Calu3 (cell line): ENCODE data around the gene STAB2. TPM values are rescaled to one million over a fixed set of nuclear protein-coding genes. Genes with fewer than 3 reads are reported as not detected.

ENCODE experiments used
- BruUV-seq: library from RNA; stranded (reverse); fragments of 400-500 nt; replicated peaks from 2 replicates; lab custom pipeline; 2021; lab: Mats Ljungman, UMichigan
- CTCF ChIA-PET: fragments of 300-600 bp; sonication (Branson Sonifier 250); formaldehyde crosslinking; loops from one replicate; lab custom pipeline; 2022; ENCODE audit warnings: antibody characterized with exemption; lab: Charles Lee
- DNase-seq: peaks from one replicate; pipeline ENCODE4 v3.0.0; 2022
- H3K27ac Mint-ChIP-seq: one replicate; pipeline ENCODE4 v1.8.0; 2022; ENCODE audit warnings: mixed read lengths; ENCODE audit not compliant: unreplicated experiment
- H3K27me3 Mint-ChIP-seq: one replicate; pipeline ENCODE4 v1.8.0; 2022; ENCODE audit warnings: mixed read lengths; ENCODE audit not compliant: unreplicated experiment
- H3K36me3 Mint-ChIP-seq: one replicate; pipeline ENCODE4 v1.8.0; 2022; ENCODE audit warnings: mild to moderate bottlenecking, moderate library complexity, mixed read lengths; ENCODE audit not compliant: insufficient read depth, unreplicated experiment
- H3K4me1 Mint-ChIP-seq: one replicate; pipeline ENCODE4 v1.8.0; 2022; ENCODE audit warnings: mild to moderate bottlenecking, low read depth, mixed read lengths; ENCODE audit not compliant: unreplicated experiment
- H3K4me3 Mint-ChIP-seq: one replicate; pipeline ENCODE4 v1.8.0; 2022; ENCODE audit warnings: mild to moderate bottlenecking, low read depth, moderate library complexity, mixed read lengths; ENCODE audit not compliant: unreplicated experiment
- H3K9me3 Mint-ChIP-seq: one replicate; pipeline ENCODE4 v1.8.0; 2022; ENCODE audit warnings: low read depth, mixed read lengths; ENCODE audit not compliant: unreplicated experiment
- intact Hi-C: fragments of 100-400 bp; cut with micrococcal nuclease; formaldehyde crosslinking; loops from one replicate; pipeline ENCODE4 v1.10.0; 2022; ENCODE audit not compliant: unreplicated experiment
- total RNA-seq: library from RNA; stranded (reverse); gene quantifications from 2 replicates; pipeline ENCODE4 v1.2.3, GENCODE V29; 2022
- TF ChIP-seq, protein P1 (sequence below): fragments of 200-600 bp; IDR thresholded peaks from one replicate; pipeline ENCODE4 v1.8.0; 2022; ENCODE audit warnings: antibody characterized with exemption; ENCODE audit not compliant: unreplicated experiment

STAB2 gene
- total RNA-seq, 1 experiment from 2014 or later = not detected

DNA sequence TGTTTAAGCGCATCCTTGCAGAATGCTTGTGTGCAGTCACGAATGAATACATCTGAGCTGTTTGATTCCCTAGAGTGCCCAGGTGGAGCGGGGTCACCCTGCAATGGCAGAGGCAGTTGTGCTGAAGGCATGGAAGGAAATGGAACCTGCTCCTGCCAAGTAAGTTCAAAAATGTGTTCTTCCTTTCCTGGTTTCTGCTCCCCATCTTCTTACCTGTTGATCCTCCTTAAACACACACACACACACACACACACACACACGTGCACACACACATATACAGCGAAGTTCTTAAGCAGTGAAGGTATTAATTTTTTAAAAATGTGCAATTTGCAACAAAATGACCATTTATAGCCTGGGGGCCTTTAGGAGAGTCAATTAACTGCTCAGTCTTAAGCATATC is 33.3 kb downstream of the STAB2 start:
- Mint-ChIP-seq H3K36me3 (no peaks in the 10 kb centered on the region), H3K4me1 (no peaks in the 10 kb centered on the region), H3K27ac (no peak overlapping the region), H3K9me3 (no peaks in the 10 kb centered on the region), H3K4me3 (no peak overlapping the region), H3K27me3 (peaks cover 42% of the 10 kb centered on the region)
- no TSS peak for BruUV-seq
- CTCF ChIA-PET = interaction anchor here (1.1 kb wide), 1 partner anchor 21 kb away, joined by 3 read pairs; no protein-coding TSS in a partner anchor
- TF ChIP-seq, protein P1, sequence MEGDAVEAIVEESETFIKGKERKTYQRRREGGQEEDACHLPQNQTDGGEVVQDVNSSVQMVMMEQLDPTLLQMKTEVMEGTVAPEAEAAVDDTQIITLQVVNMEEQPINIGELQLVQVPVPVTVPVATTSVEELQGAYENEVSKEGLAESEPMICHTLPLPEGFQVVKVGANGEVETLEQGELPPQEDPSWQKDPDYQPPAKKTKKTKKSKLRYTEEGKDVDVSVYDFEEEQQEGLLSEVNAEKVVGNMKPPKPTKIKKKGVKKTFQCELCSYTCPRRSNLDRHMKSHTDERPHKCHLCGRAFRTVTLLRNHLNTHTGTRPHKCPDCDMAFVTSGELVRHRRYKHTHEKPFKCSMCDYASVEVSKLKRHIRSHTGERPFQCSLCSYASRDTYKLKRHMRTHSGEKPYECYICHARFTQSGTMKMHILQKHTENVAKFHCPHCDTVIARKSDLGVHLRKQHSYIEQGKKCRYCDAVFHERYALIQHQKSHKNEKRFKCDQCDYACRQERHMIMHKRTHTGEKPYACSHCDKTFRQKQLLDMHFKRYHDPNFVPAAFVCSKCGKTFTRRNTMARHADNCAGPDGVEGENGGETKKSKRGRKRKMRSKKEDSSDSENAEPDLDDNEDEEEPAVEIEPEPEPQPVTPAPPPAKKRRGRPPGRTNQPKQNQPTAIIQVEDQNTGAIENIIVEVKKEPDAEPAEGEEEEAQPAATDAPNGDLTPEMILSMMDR = no peak
- DNase-seq = no peak
- intact Hi-C loops = no loop called here

DNA sequence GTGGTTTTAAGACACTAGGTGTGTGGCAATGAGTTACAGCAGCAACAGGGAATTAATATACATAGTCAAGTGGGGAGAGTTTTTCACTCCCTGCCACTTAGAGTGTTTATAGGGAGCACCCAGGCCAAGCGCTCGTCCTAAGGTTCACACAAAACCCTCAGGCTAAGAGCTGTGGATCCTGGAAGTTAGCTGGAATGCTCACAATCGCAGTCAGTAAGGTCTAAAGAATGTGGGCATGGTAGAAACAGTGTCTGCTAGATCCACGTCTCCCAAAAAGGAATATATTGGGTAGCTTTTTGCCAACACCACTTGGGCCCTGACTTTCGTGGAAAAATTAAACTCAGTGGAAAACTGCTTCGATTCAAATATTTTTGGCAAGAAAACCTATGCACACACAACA is 36.6 kb downstream of the STAB2 start:
- TF ChIP-seq, protein P1 = no peak
- Mint-ChIP-seq H3K4me1 (no peaks in the 10 kb centered on the region), H3K27me3 (peaks cover 17% of the 10 kb centered on the region), H3K27ac (no peak overlapping the region), H3K4me3 (no peak overlapping the region), H3K9me3 (no peaks in the 10 kb centered on the region), H3K36me3 (no peaks in the 10 kb centered on the region)
- BruUV-seq = no TSS peak
- DNase-seq = no peak
- intact Hi-C loops = no loop called here
- CTCF ChIA-PET = no interaction called here

DNA sequence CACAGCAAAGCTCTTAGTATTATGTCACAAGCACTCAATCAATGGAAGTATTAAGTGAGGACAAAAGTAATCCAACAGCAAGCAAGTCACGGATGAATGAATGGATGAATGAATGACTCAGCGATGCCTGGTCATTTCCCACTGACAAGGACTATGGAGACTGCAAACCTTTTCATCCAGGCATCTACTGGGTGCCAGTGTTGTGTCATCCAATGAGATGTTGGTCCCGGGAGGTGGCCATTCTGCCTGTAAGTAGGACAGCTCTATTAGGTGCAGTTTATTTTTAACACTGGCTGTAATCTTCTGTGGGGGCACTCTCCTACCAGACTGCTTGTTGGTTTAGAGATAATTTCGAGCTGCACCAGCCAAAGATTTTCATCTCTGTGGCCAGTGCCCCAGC is 39.4 kb downstream of the STAB2 start:
- Mint-ChIP-seq H3K27me3 (no peaks in the 10 kb centered on the region), H3K27ac (no peak overlapping the region), H3K9me3 (no peaks in the 10 kb centered on the region), H3K4me3 (no peak overlapping the region), H3K4me1 (no peaks in the 10 kb centered on the region), H3K36me3 (no peaks in the 10 kb centered on the region)
- no TSS peak for BruUV-seq
- CTCF ChIA-PET = interaction anchor here (1.0 to 1.3 kb wide), 2 partner anchors 9 to 244 kb away, joined by 3 to 4 read pairs; no protein-coding TSS in a partner anchor
- TF ChIP-seq, protein P1 = no peak
- intact Hi-C loops = loop anchor here (1.0 kb wide), 2 partner anchors 244 to 483 kb away; no protein-coding TSS in a partner anchor
- DNase-seq = peak; percentile 59

DNA sequence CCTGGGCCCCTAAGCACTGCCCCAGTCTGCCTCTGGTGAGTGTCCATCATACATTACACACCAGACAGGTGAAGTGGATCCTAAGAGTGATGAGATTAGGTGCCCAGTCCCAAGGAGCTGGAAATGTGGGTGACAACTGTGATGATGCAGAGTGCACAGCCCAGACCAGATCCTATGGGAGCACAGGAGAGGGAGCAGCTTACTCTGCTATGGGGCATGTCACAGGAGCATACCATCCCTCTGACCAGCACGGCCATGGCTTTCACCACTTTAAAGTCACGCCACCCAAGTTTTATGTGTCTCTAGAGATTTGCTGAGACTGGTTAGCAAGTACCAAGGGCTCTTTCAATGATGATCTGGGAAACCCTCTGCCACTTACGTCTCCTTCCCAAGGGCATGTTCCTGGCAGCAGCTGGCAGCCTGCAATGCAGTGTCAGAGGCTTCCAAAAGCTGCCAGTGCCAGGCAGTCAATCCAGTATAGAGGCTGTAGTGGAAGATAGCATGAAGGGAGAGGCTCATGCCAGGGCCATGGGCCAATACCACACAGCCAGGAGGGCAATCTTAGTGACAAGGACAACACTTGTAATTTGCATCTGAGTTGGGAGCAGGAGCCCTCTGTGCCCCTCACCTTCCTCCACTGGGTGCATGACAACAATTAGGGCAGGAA is 40.2 kb downstream of the STAB2 start:
- Mint-ChIP-seq H3K4me1 (no peaks in the 10 kb centered on the region), H3K9me3 (peaks cover 3% of the 10 kb centered on the region), H3K27ac (no peak overlapping the region), H3K36me3 (no peaks in the 10 kb centered on the region), H3K4me3 (no peak overlapping the region), H3K27me3 (no peaks in the 10 kb centered on the region)
- TF ChIP-seq, protein P1 = no peak
- BruUV-seq = no TSS peak
- intact Hi-C loops = no loop called here
- CTCF ChIA-PET = interaction anchor here (1.0 to 1.3 kb wide), 2 partner anchors 8 to 244 kb away, joined by 3 to 4 read pairs; no protein-coding TSS in a partner anchor
- no peak for DNase-seq
